HG03575 (cell line): ENCODE measurements around the gene KLHDC3.
"Not testable (repeated sequence)": the region's sequence is repeated elsewhere in the genome, so short reads cannot be mapped to it uniquely, and the experiment has no call there.

Experiments used
- ATAC-seq: cut with Tn5 transposase; IDR thresholded peaks from one replicate; pipeline ENCODE4 v1.9.1; 2021; ENCODE audit not compliant: unreplicated experiment, insufficient number of reproducible peaks, low FRiP score; ENCODE audit errors: extremely low read depth

Gene KLHDC3

GRCh38 chr6:42987533-42988451, 26.3 kb upstream of the KLHDC3 start:
- no peak for ATAC-seq

- no peak for ATAC-seq
These were observed 25.5 kb upstream of the KLHDC3 start for GRCh38 chr6:42988486-42989020.

- no peak for ATAC-seq
These were observed 24.1 kb upstream of the KLHDC3 start for GRCh38 chr6:42989923-42990322.

- no peak for ATAC-seq
These were observed 20.6 kb upstream of the KLHDC3 start for GRCh38 chr6:42993445-42993844.

- no peak for ATAC-seq
These were observed 17.5 kb upstream of the KLHDC3 start for GRCh38 chr6:42996513-42996912.

- not testable (repeated sequence) for ATAC-seq
These were observed 15.8 kb upstream of the KLHDC3 start for GRCh38 chr6:42998205-42998604.

GRCh38 chr6:43001843-43002242, 12.2 kb upstream of the KLHDC3 start:
- no peak for ATAC-seq

GRCh38 chr6:43005844-43006243, 8.2 kb upstream of the KLHDC3 start:
- no peak for ATAC-seq

- ATAC-seq: no peak
These were observed 7.8 kb upstream of the KLHDC3 start for GRCh38 chr6:43006251-43006650.

GRCh38 chr6:43007126-43007525, 6.9 kb upstream of the KLHDC3 start:
- ATAC-seq: no peak

- no peak for ATAC-seq
These were observed 4.9 kb upstream of the KLHDC3 start for GRCh38 chr6:43009124-43009523.

GRCh38 chr6:43011207-43011606, 2.8 kb upstream of the KLHDC3 start:
- ATAC-seq: no peak

- no peak for ATAC-seq
These were observed 1.7 kb upstream of the KLHDC3 start for GRCh38 chr6:43012364-43012763.

- ATAC-seq: no peak
These were observed 779 bp upstream of the KLHDC3 start for GRCh38 chr6:43013097-43013842.

- ATAC-seq: no peak
These were observed 423 bp downstream of the KLHDC3 start for GRCh38 chr6:43014434-43014909.

- no peak for ATAC-seq
These were observed 2.3 kb downstream of the KLHDC3 start for GRCh38 chr6:43016176-43016942.

- ATAC-seq: no peak
These were observed 2.9 kb downstream of the KLHDC3 start for GRCh38 chr6:43016943-43017334.

- no peak for ATAC-seq
These were observed 5.1 kb downstream of the KLHDC3 start for GRCh38 chr6:43019152-43019551.

- no peak for ATAC-seq
These were observed 6.1 kb downstream of the KLHDC3 start for GRCh38 chr6:43020052-43020705.
